Activated naive CD4-positive, alpha-beta T cell treated with anti-CD3 and anti-CD28 coated beads, Interleukin-2, amount 50 U/mL, for 16 hours (primary cell): ENCODE results near the gene RFPL4A.
"Not testable (repeated sequence)": the region's sequence is repeated elsewhere in the genome, so short reads cannot be mapped to it uniquely, and the experiment has no call there.

Source experiments
- DNase-seq: peaks from one replicate; pipeline ENCODE4 v3.0.0-alpha.2; 2020

The RFPL4A gene

DNA sequence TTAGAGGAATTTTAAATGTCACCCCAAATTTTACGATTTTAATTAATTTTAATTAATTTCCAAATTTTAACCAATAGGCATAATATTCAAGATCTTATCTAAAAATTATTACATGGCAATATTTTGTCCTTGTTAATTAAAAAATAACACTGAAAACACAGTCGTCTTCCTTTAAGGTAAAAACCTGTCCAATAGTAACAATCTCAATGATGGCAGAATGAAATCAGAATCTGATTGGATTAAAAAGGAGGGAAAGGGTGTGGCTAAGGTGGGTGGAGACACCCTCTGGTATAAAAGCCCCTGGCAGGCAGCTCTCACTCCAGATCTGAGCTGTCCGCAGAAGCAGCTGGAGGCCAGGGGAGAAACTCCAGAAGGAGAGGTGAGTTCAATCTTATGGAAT, at the start of gene RFPL4A:
TSS of gene RFPL4A (plus strand) at position 301 of the 400 bp plus-strand sequence. CDS start 2,704 bp downstream, outside the sequence.
- DNase-seq, result not testable (repeated sequence)

DNA sequence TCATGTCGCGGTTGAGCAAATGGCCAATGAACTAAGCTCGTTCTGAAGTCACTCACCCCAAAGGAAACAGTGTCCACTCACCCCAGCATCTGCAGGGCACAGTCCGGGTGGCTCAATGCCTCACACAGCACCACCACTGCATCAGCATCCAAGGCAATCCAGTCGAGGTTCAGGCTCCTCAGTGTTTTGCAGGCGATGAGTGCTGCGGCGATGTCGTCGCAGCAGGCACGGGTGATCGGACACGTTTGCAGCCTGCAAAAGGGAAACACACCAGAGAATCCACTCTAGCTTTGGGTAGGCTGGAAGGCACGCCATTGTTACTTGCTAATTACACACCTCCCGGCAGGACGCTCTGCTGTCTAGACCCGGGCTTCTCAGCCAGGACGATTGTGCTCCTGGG, 47.2 kb upstream of the RFPL4A start:
- DNase-seq, result no peak

DNA sequence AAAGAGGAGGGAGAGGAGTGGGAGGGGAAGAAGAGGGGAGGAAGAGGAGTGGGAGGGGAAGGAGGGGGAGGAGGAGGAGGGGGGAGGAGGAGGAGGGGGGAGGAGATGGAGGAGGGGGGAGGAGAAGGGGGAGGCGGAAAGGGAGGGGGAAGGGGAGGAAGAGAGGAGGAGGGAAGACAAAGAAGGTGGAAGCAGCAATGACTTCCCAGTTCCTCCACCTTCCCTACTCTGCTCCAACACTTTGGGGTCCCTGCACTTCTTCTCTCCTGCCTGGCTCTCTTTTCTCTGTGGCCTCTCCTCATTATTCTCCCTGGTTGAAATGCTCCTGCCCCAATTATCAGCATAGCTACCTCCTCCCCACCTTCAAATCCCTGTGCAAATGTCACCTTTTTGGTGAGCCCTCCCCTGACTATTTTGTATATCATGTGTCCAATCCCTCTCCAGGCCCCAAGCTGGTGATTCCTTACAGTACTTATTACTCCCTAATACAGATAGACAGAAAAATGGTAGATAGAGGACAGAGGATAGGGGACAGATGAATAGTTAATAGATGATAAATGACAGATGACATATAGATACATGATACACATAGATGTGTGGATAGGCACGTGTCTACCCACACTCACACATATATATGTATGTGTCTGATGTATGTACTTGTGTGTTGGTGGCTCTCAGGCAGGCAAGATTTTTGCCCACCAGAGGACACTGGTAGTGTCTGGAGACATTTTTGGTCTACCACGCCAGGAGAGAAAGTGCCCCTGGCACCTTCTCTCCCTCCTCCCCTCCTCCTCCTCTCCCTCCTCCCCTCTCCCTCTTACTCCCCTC, 45.9 kb upstream of the RFPL4A start:
- DNase-seq, result no peak

DNA sequence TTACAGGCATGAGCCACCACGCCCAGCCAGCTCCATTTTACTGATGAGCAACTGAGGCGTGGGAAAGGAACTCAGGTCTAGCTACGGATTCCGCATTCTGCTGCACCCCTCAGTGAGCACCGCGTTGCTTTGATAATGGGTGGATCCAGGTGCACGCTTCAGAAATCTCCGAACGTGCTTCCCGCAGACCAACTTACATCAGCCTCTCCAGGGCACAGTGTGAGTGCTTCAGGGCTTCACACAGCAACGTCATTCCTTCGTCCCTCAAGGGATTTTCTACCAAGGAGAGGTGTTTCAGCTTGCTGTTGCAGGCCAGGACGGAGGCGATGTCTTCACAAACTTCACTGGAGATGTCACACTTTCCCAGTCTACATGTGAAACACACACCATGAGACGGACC, 42.4 kb upstream of the RFPL4A start:
- no peak for DNase-seq

DNA sequence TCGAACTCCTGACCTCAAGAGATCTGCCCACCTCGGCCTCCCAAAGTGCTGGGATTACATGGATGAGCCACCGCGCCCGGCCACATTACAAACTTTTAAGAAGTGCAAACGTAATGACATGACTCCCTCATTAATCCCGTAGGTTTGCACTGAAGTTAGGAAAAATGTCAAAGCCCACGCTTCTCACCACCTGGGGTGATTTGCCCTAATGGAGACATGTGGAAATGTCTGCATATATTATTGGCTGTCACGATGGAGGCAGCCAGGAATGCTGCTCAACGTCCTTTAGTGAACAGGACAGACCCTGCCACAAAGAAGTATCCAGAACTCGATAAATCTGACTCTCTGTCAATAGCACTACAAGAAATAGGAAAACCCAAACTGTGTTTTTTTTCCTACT, 41.6 kb upstream of the RFPL4A start:
- no peak for DNase-seq

DNA sequence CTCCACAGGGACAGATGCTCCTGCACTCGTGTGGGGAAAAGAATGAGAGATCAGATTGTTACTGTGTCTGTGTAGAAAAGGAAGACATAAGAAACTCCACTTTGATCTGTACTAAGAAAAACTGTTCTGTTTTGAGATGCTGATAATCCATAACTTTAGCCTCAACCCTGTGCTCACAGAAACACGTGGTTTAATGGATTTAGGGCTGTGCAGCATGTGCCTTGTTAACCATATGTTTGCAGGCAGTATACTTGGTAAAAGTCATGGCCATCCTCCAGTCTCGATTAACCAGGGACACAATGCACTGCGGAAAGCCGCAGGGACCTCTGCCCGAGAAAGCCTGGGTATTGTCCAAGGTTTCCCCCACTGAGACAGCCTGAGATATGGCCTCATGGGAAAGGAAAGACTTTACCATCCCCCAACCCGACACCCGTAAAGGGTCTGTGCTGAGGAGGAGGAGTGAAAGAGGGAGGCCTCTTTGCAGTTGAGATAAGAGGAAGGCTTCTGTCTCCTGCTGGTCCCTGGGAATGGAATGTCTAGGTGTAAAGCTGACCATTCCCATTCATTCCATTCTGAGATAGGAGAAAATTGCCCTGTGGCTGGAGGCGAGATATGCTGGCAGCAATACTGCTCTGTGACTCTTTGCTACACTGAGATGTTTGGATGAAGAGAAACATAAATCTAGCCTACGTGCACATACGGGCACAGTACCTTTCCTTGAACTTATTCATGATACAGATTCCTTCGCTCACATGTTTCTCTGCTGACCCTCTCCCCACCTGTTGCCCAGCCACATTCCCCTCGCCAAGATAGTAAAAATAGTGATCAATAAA, 40.8 kb upstream of the RFPL4A start:
- DNase-seq, result not testable (repeated sequence)

DNA sequence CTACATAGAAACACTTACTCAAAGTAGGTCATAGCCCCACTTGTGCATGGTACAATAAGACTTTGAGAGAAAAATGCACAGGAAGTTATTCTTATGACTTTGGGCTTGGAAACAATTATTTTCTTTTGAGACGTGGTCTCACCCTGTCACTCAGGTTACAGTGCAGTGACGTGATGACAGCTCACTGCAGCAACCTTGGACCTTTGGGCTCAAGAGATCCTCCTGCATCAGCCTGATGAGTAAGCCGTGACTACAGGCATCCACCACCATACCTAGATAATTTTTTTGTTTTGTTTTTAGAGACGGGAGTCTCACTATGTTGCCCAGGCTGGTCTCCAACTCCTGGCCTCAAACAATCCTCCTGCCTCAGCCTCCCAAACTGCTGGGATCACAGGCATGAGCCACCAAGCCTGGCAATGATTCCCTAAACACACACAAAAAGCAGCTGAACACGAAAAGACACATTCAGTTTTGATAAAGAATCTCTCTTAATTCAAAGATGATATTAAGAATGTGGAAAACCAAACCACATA, 38.6 kb upstream of the RFPL4A start:
- no peak for DNase-seq

DNA sequence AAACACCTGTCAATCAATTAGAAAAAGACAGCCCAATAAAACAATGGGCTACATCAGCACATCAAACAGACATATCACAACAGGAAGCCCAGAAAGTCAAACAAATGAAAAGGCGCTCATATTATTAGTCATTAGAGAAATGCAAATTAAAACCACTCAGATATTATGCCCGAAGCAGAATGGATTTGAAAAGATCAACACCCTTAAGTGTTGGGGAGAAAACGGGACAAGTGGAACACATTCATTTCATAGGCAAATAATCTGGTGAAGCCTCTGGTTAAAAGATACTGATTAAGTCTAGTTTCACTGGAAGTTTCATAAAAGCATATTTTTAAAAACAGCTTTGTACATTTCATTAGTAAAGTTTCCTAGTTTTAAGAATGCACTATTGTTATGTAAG, 38.1 kb upstream of the RFPL4A start:
- no peak for DNase-seq

DNA sequence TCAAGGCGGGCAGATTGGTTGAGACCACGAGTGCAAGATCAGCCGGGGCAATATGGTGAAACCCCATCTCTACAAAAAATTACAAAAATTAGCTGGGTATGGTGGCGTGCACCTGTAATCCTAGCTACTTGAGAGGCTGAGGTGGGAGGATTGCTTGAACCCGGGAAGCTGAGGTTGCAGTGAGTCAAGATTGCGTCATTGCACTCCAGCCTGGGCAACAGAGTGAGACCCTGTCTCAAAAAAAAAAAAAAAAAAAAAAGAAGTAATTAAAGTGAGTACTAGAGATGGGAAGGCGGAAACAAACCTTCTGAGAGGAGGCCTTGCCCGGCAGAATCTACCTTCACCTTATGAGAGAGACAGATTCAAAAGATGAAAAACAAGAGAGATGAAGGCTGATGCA, 35.4 kb upstream of the RFPL4A start:
- DNase-seq, result no peak

DNA sequence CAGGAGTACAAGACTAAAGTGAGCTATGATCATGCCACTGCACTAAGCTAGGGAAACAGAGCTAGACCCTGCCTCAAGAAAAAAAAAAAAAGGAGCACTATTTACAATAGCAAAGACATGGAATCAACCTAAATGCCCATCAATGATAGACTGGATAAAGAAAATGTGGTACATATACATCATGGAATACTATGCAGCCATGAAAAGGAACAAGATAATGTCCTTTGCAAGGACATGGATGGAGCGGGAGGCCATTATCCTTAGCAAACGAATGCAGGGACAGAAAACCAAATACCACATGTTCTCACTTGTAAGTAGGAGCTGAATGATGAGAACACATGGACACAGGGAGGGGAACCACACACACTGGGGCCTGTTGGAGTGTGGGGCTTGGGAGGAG, 28.5 kb upstream of the RFPL4A start:
- DNase-seq, result not testable (repeated sequence)

DNA sequence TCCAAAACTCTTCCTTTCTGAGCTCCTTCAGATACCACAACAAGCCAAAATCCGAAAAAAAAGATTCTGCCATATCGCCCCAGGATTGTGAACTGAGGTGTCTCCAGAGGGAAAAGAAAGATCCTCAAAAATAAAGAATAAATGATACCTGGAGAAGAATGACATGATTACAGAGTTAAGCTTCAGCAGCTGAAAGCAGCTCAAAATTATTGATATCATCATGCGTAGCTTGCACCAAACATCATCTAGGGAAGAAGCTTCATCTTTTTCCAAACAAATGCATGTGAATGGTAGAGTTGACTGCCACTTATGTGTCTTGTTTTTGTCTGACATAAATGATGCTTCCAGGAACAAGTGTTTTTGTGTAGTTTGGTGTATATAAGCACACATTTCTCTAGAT, 20.6 kb upstream of the RFPL4A start, which contains the start of gene NLRP9:
TSS of gene NLRP9 (minus strand) at position 101 of the 400 bp plus-strand sequence. CDS start at position 73, 28 bp downstream.
- DNase-seq, result no peak

DNA sequence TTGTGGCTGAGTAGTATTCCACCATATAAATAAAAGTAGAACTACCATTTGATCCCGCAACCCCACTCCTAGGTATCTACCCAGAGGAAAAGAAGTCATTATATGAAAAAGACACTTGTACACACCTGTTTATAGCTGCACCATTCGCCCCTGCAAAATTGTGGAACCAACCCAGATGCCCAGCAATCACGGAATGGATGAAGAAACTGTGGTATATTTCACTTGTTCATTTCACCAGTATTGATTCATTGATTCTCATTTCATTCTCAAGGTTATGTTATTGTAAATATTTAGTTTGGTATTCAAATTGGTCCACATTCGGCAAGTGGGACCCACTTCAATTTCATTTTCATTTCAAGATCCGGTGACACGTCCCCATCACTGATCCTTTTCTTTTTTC, 8.2 kb upstream of the RFPL4A start:
- DNase-seq, result no peak

DNA sequence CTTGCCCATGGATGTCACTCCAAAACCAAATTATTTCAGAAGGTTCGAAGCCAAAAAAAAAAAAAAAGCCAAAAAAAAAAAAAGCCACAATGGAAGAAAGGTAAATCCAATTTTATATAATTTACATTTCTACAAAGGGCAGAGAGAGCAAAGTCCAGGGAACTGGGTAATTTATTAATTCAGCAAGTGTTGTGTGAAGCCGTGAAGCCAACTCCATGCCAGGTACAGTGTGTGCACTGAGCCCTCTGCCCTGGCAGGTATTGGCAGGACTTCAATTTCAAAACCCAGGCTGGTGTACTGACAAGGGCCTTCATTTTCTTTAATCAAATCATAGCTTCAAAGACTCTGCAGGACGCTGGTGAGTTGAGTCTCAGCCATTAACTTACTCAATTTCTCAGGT, 5.5 kb upstream of the RFPL4A start:
- DNase-seq, result no peak

DNA sequence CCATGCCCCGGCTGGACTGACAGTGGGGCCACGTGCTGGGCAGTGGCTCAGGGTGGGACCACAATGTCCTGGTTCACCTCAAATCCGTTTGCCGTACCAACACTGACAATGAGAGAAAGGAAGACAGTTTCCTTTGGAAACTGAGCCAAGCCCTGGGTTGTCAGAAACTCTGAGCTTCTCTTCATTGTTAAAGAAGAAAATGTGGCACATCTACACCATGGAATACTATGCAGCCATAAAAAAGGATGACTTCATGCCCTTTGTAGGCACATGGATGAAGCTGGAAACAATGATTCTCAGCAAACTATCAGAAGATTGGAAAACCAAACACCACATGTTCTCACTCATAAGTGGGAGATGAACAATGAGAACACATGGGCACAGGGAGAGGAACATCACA, 2.1 kb upstream of the RFPL4A start:
- not testable (repeated sequence) for DNase-seq

DNA sequence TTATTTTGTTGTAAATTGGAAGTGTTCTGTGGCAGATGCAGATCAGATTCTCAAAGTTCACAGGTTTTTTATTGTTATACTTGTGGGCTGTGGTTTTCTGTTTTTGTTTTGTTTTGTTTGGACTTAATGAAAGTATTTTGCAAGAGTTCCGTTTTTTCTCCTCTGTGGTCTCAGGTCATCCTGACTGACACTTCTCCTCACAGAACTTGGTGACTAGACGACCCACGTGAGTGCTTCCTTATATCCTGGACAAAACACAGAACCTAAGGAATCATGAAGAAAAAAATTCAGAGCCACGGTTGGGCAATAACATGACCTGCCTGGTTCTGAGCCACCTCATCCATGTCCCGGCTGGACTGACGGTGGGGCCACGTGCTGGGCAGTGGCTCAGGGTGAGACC, 7.6 kb downstream of the RFPL4A start:
- DNase-seq, result no peak

DNA sequence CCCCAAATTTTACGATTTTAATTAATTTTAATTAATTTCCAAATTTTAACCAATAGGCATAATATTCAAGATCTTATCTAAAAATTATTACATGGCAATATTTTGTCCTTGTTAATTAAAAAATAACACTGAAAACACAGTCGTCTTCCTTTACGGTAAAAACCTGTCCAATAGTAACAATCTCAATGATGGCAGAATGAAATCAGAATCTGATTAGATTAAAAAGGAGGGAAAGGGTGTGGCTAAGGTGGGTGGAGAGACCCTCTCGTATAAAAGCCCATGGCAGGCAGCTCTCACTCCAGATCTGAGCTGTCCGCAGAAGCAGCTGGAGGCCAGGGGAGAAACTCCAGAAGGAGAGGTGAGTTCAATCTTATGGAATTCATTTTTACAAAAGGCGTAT, 9.9 kb downstream of the RFPL4A start, which contains the start of gene RFPL4AL1:
TSS of gene RFPL4AL1 (plus strand) at position 301 of the 400 bp plus-strand sequence. CDS start 2,687 bp downstream, outside the sequence.
- not testable (repeated sequence) for DNase-seq

DNA sequence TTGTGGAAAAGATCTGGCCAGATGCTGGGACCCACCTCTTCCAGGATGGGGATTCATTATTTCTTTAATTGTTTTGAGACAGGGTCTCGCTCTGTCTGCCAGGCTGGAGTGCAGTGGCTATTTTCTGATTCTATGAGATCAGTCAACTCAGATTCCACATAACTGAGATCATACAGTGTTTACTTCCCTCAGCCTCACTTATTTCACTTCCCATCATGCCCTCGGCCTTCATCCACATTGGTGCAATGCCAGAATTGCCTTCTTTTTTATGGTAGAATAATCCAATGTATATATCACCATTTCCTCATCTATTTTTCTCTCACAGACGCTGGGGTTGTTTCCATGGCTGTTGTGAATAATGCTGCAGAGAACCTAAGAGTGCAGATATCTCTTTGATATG, 10.7 kb downstream of the RFPL4A start:
- DNase-seq, result not testable (repeated sequence)

DNA sequence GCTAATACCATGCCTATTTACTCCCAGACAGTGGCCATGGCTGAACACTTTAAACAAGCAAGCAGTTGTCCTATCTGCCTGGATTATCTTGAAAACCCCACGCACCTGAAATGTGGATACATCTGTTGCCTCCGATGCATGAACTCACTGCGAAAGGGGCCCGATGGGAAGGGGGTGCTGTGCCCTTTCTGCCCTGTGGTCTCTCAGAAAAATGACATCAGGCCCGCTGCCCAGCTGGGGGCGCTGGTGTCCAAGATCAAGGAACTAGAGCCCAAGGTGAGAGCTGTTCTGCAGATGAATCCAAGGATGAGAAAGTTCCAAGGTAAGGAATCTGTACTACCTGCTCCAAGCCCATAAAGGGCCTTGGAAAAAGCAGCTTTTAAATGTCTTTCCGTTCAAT, 18.6 kb downstream of the RFPL4A start:
- DNase-seq, result no peak

DNA sequence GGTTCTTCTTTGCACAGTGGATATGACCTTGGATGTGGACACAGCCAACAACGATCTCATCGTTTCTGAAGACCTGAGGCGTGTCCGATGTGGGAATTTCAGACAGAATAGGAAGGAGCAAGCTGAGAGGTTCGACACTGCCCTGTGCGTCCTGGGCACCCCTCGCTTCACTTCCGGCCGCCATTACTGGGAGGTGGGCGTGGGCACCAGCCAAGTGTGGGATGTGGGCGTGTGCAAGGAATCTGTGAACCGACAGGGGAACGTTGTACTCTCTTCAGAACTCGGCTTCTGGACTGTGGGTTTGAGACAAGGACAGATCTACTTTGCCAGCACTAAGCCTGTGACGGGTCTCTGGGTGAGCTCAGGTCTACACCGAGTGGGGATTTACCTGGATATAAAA, 19.4 kb downstream of the RFPL4A start:
- no peak for DNase-seq

DNA sequence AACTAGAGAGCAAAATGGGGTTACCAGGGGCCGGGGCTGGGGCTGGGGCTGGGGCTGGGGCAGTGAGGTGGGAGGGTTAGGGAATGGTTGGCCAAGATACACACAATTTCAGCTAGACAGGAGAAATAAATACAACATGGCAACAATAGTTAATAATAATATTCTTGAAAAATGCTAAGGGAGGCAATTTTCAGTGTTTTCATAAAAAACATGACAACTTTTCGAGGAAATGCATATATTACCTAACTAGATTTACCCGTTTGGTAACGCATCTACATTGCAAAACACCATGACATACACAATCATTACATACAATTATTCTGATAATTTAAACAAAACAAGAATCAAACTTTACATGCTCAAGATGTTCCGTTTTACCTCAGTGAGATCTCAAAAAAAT, 22.2 kb downstream of the RFPL4A start:
- DNase-seq, result no peak

DNA sequence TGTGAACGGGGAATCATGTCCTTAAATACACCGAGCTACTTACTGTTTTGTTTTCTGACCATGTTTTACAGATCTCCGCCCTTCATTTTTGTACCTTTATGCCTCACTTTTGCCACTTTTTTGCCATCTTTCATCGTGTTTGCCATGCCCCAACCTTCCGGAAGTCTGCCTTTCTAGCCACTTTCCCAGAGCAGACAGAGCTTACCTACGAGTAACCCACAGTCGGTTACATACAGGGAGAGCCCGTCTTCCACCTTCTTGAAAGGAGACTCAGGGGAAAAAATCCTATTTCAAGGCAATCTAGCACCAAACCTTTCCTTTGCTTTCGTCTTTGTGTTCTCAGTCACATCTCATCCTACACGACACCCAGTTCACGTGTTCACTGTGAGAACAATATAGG, 36.1 kb downstream of the RFPL4A start:
- DNase-seq, result no peak

DNA sequence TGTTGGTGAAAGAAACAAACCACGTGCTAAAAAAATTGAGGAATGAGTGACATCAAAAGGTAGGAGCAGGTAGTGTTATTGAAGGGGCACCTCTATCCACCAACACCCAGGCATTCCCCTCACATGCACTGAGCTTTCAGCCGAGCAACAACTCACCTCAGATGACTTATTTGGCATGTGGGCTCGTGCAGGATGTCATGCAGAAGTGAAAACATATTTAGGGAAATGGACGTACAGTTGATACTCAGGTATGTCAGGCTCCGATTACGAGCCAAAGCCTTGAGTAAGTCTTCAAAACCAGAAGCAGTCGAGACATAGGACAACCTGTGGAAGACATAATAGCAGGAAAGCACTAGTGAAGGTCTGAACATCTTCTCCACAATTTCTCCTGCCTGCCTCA, 42.5 kb downstream of the RFPL4A start:
- no peak for DNase-seq

DNA sequence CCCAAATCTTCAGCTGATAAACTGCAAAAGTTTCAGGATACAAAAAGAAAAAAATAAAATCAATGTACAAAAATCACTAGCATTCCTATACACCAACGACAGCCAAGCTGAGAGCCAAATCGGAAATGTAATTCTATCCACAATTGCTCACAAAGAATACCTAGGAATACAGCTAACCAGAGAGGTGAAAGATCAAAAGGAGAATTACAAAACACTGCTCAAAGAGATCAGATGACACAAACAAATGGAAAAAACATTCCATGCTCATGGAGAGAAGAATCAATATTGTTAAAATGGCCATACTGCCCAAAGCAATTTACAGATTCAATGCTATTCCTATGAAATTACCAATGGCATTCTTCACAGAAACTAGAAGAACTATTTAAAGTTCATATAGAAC, 43.4 kb downstream of the RFPL4A start:
- no peak for DNase-seq
